ENCODE results near the gene OR6J1.
"Not testable (repeated sequence)": the region's sequence is repeated elsewhere in the genome, so short reads cannot be mapped to it uniquely, and the experiment has no call there.

The OR6J1 gene

DNA sequence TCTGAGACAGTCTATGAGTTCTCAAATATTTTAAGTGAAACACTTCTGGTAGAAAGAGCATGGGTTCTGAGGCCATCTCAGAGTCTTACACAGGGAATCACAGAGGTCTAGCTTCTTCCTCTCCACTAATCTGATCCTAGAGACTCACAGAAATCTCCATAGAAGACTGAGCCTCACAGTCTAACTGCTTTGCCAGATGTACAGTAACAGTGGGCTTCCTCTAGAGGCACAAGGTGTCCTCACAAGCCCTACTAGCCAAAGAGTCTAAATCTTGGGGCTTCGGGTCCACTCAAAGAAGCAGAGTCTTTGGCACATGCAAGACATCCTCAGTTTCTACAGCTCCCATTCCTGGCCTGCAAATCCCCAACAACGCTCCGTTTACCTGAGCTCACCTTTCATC is 14.1 kb downstream of the OR6J1 start:
- Mint-ChIP-seq H3K9me3 (peaks cover 9% of the 10 kb centered on the region), H3K4me1 (no peaks in the 10 kb centered on the region), H3K27me3 (peaks cover 6% of the 10 kb centered on the region), H3K27ac (no peak overlapping the region), H3K4me3 (no peak overlapping the region), H3K36me3 (peaks cover 6% of the 10 kb centered on the region)

DNA sequence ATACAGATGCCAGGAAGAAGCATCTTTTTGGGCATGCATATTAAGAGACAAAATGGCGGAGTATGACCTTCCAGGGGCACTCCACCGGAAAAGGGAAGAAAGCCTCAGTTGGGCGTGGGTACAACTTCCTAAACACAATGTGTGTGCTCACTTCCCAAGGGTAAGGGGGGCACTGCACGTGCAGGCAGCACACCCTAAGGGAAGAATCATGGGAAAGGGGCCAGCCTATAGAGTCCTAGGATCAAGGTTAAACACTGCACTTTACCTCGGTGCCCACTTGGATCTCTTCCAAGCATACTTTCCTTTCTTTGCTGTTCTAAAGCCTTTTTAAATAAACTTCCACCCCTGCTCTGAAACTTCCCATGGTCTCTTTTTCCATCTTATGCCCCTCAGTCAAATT is 14.8 kb downstream of the OR6J1 start:
- Mint-ChIP-seq H3K4me1 (no peaks in the 10 kb centered on the region), H3K36me3 (peaks cover 6% of the 10 kb centered on the region), H3K27ac (no peak overlapping the region), H3K27me3 (peaks cover 6% of the 10 kb centered on the region), H3K9me3 (peaks cover 9% of the 10 kb centered on the region), H3K4me3 (no peak overlapping the region)

DNA sequence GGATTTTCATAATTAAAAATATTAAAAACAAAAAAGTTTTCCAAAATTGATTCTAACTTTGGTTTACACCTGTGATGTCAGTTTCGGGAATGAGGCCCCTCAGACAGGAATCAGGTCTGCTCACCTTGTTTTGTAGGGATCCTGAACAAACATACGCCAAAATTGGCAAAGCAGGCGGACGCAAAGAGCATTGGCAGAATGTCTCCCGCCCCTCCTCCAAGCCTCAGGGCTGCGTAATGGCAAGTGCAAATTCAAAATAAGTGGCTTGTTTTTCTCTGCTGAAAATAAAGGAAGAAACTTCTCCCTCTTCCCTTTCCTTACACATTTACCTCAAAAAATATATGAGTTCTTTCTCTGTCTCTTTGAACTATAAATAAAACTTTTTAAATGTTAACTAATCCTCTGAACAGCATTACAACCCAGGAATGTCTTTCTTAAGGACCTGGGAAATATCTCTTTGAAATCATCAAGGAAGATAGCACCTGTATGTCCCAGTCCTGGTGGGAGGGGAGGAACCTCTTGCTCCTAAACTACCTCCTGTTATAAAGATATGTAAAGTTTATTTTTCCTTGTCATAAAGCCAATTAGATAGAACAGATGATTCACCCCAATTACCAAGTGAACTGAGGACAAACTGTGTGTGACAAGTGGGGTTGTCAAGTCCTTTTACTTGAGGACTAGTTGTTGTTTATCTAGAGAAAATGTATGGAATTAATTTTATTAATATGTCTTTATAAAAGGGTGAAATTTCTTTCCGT is 16.5 kb downstream of the OR6J1 start:
- peaks cover 6% of the 10 kb centered on the region for H3K36me3 Mint-ChIP-seq
- peaks cover 6% of the 10 kb centered on the region for H3K27me3 Mint-ChIP-seq
- H3K27ac Mint-ChIP-seq = no peak overlapping the region
- no peak overlapping the region for H3K4me3 Mint-ChIP-seq
- no peaks in the 10 kb centered on the region for H3K4me1 Mint-ChIP-seq
- peaks cover 9% of the 10 kb centered on the region for H3K9me3 Mint-ChIP-seq

DNA sequence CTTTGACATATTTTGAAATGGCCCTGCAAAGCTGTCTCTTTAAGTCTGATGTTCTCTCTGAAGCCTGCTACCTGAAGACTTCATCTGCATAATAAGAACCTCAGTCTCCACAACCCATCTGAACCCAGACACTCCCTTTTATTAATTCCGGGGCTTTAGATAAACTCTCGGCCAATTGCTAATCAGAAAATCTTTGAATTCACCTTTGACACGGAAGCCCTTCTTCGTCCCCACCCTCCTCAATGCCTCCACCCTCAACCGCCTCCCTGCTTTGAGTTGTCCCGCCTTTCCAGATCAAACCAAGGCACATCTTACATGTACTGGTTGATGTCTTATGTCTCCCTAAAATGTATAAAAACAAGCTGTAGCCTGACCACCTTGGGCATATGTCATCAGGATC is 17.6 kb downstream of the OR6J1 start:
- Mint-ChIP-seq H3K9me3 (peaks cover 9% of the 10 kb centered on the region), H3K36me3 (peaks cover 7% of the 10 kb centered on the region), H3K27ac (no peak overlapping the region), H3K4me3 (no peak overlapping the region), H3K27me3 (peaks cover 6% of the 10 kb centered on the region), H3K4me1 (no peaks in the 10 kb centered on the region)

DNA sequence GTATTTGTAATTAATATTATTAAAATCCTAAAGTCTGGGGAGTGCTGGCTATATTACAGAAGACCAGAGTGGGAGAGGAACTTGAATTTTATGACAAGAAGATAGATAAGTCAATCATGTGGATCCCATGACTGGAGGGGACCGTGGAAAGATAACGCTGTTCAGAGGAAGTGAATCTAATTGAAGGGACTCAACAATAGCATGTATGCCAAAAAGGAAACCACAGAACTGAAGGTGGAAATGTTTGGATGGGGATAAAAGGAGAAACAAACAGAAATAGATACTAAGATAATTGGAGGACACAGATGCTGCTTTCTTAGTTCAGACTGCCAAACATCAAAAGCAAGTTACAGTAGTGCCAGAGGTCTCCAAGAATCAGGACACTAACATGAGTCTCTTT is 21.1 kb downstream of the OR6J1 start:
- Mint-ChIP-seq H3K36me3 (peaks cover 3% of the 10 kb centered on the region), H3K4me3 (no peak overlapping the region), H3K9me3 (no peaks in the 10 kb centered on the region), H3K27me3 (no peaks in the 10 kb centered on the region), H3K27ac (no peak overlapping the region), H3K4me1 (no peaks in the 10 kb centered on the region)

DNA sequence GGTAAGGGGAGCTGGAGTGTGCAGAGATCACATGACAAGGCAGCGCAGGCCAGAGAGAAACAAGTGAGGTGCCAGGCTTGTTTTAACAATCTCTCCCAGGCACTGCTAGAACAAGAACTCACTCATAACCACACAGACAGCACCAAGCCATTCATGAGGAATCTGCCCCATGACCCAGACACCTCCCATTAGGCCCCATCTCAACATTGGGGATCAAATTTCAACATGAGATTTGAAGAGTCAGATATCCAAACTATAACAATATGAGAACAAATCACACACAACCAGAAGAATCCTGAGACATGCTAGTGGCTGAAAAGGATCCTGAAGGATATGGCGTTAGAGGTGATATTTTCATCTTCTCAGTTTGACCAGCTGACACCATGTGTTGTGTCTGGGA is 21.9 kb downstream of the OR6J1 start:
- H3K9me3 Mint-ChIP-seq = no peaks in the 10 kb centered on the region

DNA sequence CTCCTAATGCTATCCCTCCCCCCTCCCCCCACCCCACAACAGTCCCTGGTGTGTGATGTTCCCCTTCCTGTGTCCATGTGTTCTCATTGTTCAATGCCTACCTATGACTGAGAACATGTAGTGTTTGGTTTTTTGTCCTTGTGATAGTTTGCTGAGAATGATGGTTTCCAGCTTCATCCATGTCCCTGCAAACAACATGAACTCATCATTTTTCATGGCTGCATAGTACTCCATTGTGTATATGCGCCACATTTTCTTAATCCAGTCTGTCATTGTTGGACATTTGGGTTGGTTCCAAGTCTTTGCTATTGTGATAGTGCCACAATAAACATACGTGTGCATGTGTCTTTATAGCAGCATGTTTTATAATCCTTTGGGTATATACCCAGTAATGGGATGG is 28.4 kb downstream of the OR6J1 start:
- not testable (repeated sequence) for H3K9me3 Mint-ChIP-seq, H3K4me3 Mint-ChIP-seq, H3K27ac Mint-ChIP-seq, H3K27me3 Mint-ChIP-seq, H3K36me3 Mint-ChIP-seq, H3K4me1 Mint-ChIP-seq

More for the DNA sequence above, 21.9 kb downstream of the OR6J1 start:
- H3K4me3 Mint-ChIP-seq = no peak overlapping the region
- no peaks in the 10 kb centered on the region for H3K27me3 Mint-ChIP-seq
- peaks cover 3% of the 10 kb centered on the region for H3K36me3 Mint-ChIP-seq
- H3K4me1 Mint-ChIP-seq = no peaks in the 10 kb centered on the region
- no peak overlapping the region for H3K27ac Mint-ChIP-seq

DNA sequence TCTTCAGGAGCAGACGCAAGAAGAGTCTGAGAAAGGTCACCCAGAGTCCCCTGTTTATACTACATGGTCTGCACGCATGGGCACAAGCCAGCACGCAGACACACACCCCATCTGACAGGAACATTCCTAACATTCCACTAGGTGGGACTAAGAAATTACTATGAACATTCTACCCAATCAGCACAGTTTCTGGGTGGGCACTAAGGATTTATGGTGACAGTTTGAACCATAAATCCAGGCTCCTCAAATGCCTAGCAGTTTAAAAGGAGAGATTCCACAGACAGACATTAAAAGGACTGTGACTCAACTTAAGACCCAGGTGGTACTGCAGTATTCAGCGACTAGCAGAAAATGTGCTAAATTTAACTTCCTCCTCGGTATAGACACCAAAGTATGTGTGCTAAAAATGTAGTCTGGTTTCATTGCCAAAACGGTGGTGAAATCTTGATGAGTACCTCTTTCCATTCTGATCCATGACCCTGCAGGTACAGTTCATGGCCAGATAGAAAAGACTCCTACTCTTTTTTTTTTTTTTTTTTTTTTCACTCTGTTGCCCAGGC is 29.8 kb downstream of the OR6J1 start:
- Mint-ChIP-seq H3K27ac (no peak overlapping the region), H3K4me1 (no peaks in the 10 kb centered on the region), H3K9me3 (no peaks in the 10 kb centered on the region), H3K36me3 (peaks cover 6% of the 10 kb centered on the region), H3K27me3 (no peaks in the 10 kb centered on the region), H3K4me3 (no peak overlapping the region)

DNA sequence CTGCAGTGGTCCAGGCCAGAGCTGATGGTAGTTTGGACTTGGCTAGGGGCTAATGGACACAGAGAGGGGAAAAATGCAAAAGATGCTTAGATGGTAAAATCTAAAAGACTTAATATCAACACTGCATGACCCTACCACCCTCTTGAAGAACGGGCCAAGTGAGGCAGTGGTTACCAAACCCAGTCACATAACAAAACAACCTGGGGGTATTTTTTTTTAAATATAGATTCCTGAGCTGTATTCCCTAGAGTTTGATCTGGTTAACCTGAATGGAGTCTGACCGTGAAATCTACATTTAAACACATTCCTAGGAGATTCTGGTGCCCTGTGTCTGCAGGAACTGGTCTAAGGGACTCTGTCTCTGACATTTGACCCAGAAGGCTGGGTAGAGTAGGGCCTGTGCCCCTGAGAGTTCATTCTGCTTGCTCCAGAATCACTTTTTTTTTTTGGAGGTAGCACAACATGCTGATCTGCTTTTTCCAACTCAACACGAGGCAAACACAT is 30.4 kb downstream of the OR6J1 start:
- Mint-ChIP-seq H3K27me3 (no peaks in the 10 kb centered on the region), H3K4me3 (no peak overlapping the region), H3K27ac (no peak overlapping the region), H3K36me3 (peaks cover 6% of the 10 kb centered on the region), H3K4me1 (no peaks in the 10 kb centered on the region), H3K9me3 (no peaks in the 10 kb centered on the region)

DNA sequence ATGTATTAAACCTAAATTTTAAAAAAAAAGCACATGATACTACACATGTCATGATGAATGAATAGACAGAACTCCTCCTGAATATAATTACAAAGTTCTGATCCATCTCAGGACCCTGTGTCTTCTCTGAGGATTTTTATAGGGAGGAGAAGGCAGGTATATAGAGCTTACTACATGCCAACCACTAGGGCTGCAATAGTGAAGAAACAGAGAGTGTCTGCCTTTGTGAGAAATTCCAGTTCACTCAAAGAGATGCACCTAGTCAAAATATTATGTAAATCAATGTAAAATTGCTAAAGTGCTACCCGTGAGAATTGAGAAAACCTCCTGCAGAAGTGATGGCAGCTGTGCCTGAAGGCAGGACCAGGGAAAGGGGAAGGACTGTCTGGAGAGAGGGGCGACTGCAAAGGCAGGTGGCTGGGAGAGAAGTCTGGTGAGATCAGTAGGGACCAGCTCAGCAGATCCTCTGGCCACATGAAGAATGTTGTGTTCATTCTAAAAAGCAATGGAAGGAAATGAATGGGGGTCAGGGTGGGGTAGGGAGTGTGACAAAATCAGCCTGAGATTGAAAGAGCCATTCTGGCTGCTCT is 31.0 kb downstream of the OR6J1 start:
- no peaks in the 10 kb centered on the region for H3K4me1 Mint-ChIP-seq
- peaks cover 6% of the 10 kb centered on the region for H3K36me3 Mint-ChIP-seq
- no peaks in the 10 kb centered on the region for H3K27me3 Mint-ChIP-seq
- H3K27ac Mint-ChIP-seq = no peak overlapping the region
- H3K9me3 Mint-ChIP-seq = no peaks in the 10 kb centered on the region
- H3K4me3 Mint-ChIP-seq = no peak overlapping the region

DNA sequence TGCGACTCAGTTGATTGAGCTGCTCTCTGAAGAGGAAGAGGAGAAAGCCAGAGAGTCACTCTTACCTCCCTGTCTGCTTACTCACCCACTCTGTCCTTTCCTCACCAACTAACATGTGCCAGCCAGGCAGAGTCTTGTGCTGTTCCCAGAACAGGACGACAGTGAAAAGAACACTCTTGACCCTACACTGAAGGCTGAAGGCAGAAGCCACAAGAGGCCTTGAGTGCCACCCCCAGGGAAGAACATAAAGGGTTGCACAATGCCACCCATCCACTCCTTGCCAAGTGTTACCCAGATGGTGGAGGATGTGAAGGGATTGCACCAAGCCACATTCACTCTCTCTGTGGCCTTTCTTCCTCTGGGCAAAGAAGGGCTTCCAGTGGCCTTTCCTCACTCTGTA is 33.2 kb downstream of the OR6J1 start:
- Mint-ChIP-seq H3K4me3 (no peak overlapping the region), H3K27me3 (no peaks in the 10 kb centered on the region), H3K4me1 (no peaks in the 10 kb centered on the region), H3K9me3 (no peaks in the 10 kb centered on the region), H3K27ac (no peak overlapping the region), H3K36me3 (peaks cover 9% of the 10 kb centered on the region)

DNA sequence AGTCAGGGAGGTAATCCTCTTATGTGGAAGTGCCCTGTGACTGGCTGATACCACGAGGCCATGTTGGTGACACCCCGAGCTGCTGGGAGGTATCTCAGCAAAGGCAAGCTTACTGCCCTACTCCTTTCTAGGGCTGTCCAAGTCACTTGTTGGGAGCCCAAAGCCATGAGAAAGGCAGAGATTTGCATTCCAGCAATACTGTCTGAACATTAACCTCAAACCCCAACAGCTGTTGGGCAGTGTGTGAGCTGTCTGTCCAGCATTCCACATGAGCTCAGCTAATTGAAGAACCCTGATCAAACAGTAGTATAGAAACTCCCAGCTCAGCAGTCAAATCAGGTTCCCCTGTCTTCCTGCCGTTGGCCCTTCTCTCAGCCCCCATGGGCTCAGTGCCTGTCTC is 36.9 kb downstream of the OR6J1 start:
- Mint-ChIP-seq H3K4me1 (no peaks in the 10 kb centered on the region), H3K27ac (no peak overlapping the region), H3K27me3 (no peaks in the 10 kb centered on the region), H3K36me3 (peaks cover 17% of the 10 kb centered on the region), H3K4me3 (no peak overlapping the region), H3K9me3 (no peaks in the 10 kb centered on the region)

DNA sequence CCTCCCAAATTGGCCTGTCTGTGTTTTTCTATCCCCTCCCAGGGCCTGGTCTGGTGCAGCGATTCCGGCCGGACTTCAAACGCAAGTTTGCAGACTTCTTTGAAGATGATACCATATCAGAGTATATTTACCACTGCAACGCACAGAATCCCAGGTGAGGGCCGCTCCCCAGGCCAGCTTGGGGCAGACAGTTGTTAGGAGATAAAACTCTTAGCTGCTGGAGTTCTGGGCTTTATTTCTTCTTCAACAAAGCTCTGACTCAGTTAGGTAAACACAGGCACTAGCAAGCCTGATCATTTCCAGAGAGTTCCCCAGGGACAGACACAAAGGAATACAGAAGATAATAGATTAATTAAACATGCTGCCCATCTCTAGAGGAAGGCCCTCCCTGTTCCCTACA is 37.8 kb downstream of the OR6J1 start:
- Mint-ChIP-seq H3K27ac (no peak overlapping the region), H3K36me3 (peaks cover 17% of the 10 kb centered on the region), H3K27me3 (no peaks in the 10 kb centered on the region), H3K4me1 (no peaks in the 10 kb centered on the region), H3K9me3 (no peaks in the 10 kb centered on the region), H3K4me3 (no peak overlapping the region)

DNA sequence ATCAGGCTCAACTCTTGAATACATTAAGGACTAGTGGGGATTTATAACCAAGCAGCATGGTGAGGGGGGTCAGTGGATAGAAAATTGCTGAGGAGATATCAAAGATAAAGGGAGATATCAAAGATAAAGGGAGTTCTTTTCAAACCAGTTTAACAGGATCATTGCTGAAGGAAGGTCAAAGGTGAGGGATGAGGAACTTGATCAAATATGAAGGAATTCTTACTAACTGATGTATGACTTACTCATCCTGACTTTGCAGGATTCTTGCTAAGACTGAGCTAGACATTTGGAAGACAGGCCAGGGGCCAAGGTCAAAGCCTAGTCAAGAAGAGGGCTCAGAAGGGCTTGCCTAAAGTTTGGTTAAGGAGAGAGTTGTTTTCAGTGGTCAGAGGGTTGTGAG is 41.3 kb downstream of the OR6J1 start:
- peaks cover 13% of the 10 kb centered on the region for H3K36me3 Mint-ChIP-seq
- H3K27me3 Mint-ChIP-seq = no peaks in the 10 kb centered on the region
- no peaks in the 10 kb centered on the region for H3K9me3 Mint-ChIP-seq
- peaks cover 25% of the 10 kb centered on the region for H3K4me1 Mint-ChIP-seq
- H3K4me3 Mint-ChIP-seq = no peak overlapping the region
- H3K27ac Mint-ChIP-seq = no peak overlapping the region

DNA sequence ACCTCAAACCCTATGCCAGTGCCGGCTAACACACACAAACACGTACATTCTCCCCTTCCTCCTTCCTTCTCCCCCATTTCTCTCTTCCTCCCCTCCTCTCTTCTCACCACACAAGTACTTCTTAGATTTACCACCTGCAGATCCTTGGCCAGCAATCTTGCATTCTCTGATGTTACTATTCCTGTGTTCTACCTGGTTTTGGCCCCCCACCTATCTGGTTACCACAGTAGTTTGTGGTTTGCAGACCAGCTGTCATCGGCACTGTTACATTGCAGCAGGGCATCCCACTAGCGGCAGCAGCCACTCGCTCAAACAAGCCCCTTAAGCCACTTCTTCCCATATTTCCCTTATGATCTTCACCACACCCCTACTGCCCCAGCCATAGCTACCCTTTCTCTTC is 42.2 kb downstream of the OR6J1 start:
- no peaks in the 10 kb centered on the region for H3K9me3 Mint-ChIP-seq
- no peak overlapping the region for H3K4me3 Mint-ChIP-seq
- peaks cover 10% of the 10 kb centered on the region for H3K36me3 Mint-ChIP-seq
- H3K4me1 Mint-ChIP-seq = peaks cover 31% of the 10 kb centered on the region
- no peak overlapping the region for H3K27ac Mint-ChIP-seq
- H3K27me3 Mint-ChIP-seq = no peaks in the 10 kb centered on the region

DNA sequence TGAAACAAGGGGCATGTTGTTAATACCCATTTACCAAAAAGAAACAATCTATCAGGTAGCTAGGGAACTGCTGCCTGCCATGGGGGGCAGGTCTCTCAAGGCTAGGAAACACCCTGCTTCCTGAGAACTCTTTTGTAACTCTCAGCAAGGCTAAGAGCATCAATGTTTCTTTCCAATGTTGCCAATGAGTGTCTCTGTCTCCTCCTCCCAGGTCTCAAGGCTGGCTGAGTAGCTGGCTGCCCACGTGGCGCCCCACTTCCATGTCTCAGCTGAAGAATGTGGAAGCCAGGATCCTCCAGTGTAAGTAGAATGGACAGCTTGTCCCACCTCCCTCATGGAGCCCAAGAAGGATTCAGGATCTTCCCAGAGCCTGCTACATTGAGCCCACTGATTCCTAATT is 42.7 kb downstream of the OR6J1 start:
- no peak overlapping the region for H3K27ac Mint-ChIP-seq
- peaks cover 10% of the 10 kb centered on the region for H3K36me3 Mint-ChIP-seq
- H3K4me1 Mint-ChIP-seq = peaks cover 31% of the 10 kb centered on the region
- no peak overlapping the region for H3K4me3 Mint-ChIP-seq
- no peaks in the 10 kb centered on the region for H3K9me3 Mint-ChIP-seq
- H3K27me3 Mint-ChIP-seq = no peaks in the 10 kb centered on the region

Data from activated naive CD4-positive, alpha-beta T cell treated with anti-CD3 and anti-CD28 coated beads, Interleukin-2, amount 50 U/mL, for 24 hours (primary cell).